NCI-H1930 (cell line): ENCODE results near the gene GBF1.
"Not testable (repeated sequence)": the region's sequence is repeated elsewhere in the genome, so short reads cannot be mapped to it uniquely, and the experiment has no call there.

Source experiments
- DNase-seq, 2 experiments: peaks; one replicate each; lab custom pipeline; 2025; lab: John Stamatoyannopoulos, UW

The GBF1 gene

GRCh38 chr10:102274062-102274461 lies 28.7 kb downstream of the GBF1 start:
- no peak for DNase-seq

- DNase-seq = no peak
Measured at GRCh38 chr10:102275343-102275742, 30.0 kb downstream of the GBF1 start.

GRCh38 chr10:102279104-102279503 lies 33.8 kb downstream of the GBF1 start:
- no peak for DNase-seq

GRCh38 chr10:102280397-102281101 lies 35.2 kb downstream of the GBF1 start:
- no peak for DNase-seq

GRCh38 chr10:102281102-102281487 lies 35.8 kb downstream of the GBF1 start:
- no peak for DNase-seq

GRCh38 chr10:102283488-102283887 lies 38.2 kb downstream of the GBF1 start:
- DNase-seq = no peak

GRCh38 chr10:102283890-102284289 lies 38.6 kb downstream of the GBF1 start:
- DNase-seq = no peak

- DNase-seq = no peak
Measured at GRCh38 chr10:102284531-102284930, 39.2 kb downstream of the GBF1 start.

GRCh38 chr10:102285133-102285532 lies 39.8 kb downstream of the GBF1 start:
- no peak for DNase-seq

GRCh38 chr10:102286216-102286615 lies 40.9 kb downstream of the GBF1 start:
- no peak for DNase-seq

- no peak for DNase-seq
Measured at GRCh38 chr10:102287538-102287937, 42.2 kb downstream of the GBF1 start.

- no peak for DNase-seq
Measured at GRCh38 chr10:102287991-102288390, 42.7 kb downstream of the GBF1 start.

GRCh38 chr10:102289356-102289755 lies 44.0 kb downstream of the GBF1 start:
- no peak for DNase-seq

- DNase-seq = no peak
Measured at GRCh38 chr10:102289840-102290239, 44.5 kb downstream of the GBF1 start.

- no peak for DNase-seq
Measured at GRCh38 chr10:102291221-102291905, 46.0 kb downstream of the GBF1 start.

- DNase-seq = no peak
Measured at GRCh38 chr10:102297101-102297500, 51.8 kb downstream of the GBF1 start.

GRCh38 chr10:102298899-102299298 lies 53.6 kb downstream of the GBF1 start:
- DNase-seq = no peak

- DNase-seq = no peak
Measured at GRCh38 chr10:102299873-102300272, 54.5 kb downstream of the GBF1 start.

- no peak for DNase-seq
Measured at GRCh38 chr10:102300278-102300843, 55.0 kb downstream of the GBF1 start.

GRCh38 chr10:102300912-102301311 lies 55.6 kb downstream of the GBF1 start:
- DNase-seq = not testable (repeated sequence)

GRCh38 chr10:102301332-102301731 lies 56.0 kb downstream of the GBF1 start:
- not testable (repeated sequence) for DNase-seq

GRCh38 chr10:102302611-102303010 lies 57.3 kb downstream of the GBF1 start:
- DNase-seq = no peak

- DNase-seq = no peak
Measured at GRCh38 chr10:102306006-102306405, 60.7 kb downstream of the GBF1 start.
